NCI-H524 (cell line): ENCODE data around the gene CCNA1.
A peak's percentile ranks its signal among the peaks of the same experiment; 100 is the strongest.

Experiments used
- DNase-seq, 2 experiments: peaks; one replicate each; lab custom pipeline; 2025; lab: John Stamatoyannopoulos, UW

The CCNA1 gene

DNA sequence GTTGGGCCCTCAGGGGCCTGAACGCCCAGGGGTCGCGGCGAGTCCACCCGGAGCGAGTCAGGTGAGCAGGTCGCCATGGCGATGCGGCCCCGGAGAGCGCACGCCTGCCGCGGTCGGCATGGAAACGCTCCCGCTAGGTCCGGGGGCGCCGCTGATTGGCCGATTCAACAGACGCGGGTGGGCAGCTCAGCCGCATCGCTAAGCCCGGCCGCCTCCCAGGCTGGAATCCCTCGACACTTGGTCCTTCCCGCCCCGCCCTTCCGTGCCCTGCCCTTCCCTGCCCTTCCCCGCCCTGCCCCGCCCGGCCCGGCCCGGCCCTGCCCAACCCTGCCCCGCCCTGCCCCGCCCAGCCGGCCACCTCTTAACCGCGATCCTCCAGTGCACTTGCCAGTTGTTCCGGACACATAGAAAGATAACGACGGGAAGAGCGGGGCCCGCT lies at the start of gene CCNA1:
TSS of gene CCNA1 (plus strand) at position 390 of the 439 bp plus-strand sequence. CDS start 562 bp downstream, outside the sequence.
- peak; percentile 79 to 81 for DNase-seq

DNA sequence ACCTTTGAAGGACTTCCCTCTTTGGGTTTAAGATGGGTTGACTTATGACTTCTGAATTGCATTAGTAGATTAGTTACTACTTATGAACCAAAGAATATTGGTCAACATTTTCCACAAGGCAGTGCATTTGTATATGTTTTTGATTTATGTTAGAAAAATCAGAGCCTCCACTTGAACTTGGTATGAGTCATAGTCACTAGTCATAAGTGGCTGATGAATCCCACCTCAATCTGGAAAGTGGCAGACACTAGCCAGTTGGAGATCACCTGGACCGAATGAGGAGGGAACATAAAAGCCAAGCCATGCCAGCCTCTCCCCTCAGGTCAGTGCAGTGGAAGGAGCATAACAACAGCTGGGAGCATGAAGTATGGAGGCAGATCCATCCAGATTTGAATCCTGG lies 46.8 kb upstream of the CCNA1 start:
- DNase-seq = no peak

GRCh38 chr13:36395280-36395679 lies 37.0 kb upstream of the CCNA1 start:
- peak in 1 of 2 experiments; percentile 21 for DNase-seq

DNA sequence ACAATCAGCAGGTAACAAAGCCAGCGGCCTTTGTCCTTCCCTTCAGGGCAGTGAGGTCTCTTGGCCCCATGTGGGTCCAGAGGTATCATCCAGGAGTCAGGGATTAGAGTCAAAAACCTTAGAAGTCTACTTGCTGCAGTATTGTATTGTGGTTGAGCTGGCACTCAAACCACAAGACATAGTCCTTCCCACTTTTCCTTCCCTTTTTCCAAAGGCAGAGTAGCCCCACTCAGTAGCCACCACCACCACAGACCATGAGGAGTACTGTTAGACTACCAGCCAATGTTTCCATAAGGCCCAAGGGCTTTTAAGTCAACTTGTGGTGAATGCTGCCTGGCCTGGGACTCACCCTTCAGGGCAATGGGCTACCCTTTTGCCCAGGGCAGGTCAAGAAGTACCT lies 27.1 kb upstream of the CCNA1 start:
- no peak for DNase-seq

DNA sequence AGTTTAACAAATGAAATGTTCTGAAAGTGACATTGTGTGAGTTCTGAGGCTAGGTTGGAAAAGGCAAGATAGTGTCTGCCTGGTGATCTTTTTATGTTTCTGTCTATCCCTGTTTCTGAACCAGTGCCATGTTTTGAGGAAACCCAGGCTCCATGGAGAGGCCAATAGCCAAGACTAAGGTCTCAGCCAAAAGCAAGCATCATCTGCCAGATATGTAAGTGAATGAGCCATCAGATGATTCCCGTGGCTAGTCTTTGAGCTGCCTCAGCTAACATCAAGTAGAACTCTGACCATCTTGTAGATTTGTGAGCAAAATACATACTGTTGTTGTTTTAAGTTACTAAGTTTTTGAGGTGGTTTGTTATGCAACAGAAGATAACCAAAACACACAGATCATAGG lies 19.6 kb upstream of the CCNA1 start:
- no peak for DNase-seq

- DNase-seq = no peak
Measured at GRCh38 chr13:36413161-36413560, 19.1 kb upstream of the CCNA1 start.

DNA sequence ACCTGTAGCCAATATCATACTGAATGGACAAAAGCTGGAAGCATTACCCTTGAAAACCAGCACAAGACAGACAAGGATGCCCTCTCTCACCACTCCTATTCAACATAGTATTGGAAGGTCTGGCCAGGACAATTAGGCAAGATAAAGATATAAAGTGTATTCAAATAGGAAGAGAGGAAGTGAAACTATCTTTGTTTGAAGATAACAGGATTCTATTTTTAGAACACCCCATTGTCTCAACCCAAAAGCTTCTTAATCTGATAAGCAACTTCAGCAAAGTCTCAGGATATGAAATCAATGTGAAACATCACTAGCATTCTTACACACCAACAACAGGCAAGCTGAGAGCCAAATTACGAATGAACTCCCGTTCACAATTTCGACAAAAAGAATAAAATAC lies 17.8 kb upstream of the CCNA1 start:
- no peak for DNase-seq

DNA sequence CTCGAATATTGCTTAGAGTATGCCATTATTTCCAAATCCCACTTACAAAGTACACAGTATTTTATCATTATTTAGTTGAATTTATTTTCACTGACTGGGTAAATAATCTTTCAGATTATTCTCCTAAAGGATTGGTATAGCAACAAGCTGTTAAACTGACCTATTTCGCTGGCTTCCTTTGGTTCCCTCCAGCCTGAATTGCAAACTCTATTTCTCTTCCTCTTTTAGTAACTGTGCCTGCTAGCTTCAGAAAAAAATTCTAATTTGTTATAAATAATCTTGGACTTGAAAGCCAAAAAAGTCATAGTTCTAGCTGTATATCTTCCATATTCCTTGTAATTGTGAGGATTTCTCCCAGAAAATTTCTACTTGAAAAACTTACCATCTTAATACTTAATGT lies 15.0 kb upstream of the CCNA1 start:
- no peak for DNase-seq

DNA sequence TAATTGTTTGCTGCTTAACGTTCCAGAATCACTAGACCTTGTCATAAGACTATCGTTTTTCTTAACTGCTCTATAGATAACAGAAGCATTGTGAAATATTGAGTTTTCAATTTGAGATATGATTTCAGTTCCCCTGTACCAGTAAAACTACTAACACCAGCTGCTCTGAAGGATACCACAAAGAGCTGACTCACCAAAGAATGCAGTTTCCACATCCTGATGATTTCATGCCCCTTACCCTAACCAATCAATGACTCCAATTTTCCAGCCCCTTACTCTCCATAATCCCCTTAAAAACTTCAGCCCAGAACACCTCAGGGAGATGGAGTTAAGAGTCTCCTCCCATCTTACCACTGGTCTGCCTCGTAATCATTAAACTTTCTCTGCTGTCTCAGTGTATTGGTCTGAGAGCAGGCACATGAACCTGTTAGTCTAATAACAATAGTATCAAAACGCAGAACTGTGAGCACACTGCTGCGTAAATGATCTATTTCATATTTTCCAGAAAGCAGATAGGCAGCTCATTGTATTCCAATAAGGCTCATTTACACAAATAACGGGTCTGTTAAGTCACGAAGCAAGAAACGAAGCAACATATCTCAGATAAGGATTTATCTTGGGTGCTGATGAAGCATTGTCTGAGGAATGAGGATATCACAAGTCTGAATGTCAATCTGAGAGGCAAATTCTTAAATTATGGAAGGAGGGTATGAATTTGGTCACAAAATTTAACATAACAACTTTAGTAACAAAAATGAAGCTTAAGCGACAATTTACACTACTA lies 14.1 kb upstream of the CCNA1 start:
- no peak for DNase-seq

GRCh38 chr13:36420437-36420891 lies 11.8 kb upstream of the CCNA1 start:
- peak; percentile 48 to 74 for DNase-seq

DNA sequence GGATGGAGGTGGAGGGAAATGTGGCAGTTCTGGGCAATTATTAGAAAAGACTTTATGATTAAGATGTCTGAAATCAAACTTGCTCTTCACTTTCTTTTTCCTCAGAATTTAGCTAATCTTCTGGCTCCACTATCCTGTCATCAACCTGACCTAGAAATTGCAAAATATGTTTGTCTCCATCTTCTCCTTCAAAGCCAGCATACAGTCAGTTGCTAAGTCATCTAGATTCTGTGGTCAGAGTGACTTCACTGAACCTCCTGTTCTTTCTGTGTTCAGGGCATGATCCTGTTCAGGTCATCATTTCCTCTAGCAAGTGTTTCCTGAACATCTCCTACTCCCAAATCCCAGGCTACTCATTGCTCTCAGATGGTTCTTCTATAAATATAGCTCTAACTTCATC lies 10.8 kb upstream of the CCNA1 start:
- no peak for DNase-seq

- no peak for DNase-seq
Measured at GRCh38 chr13:36428086-36428485, 4.2 kb upstream of the CCNA1 start.

- DNase-seq = peak; percentile 10 to 26
Measured at GRCh38 chr13:36430247-36431203, 1.8 kb upstream of the CCNA1 start.

GRCh38 chr13:36431204-36432105 lies 840 bp upstream of the CCNA1 start:
- DNase-seq = no peak

- DNase-seq = no peak
Measured at GRCh38 chr13:36436811-36437210, 4.5 kb downstream of the CCNA1 start.

- no peak for DNase-seq
Measured at GRCh38 chr13:36438594-36439483, 6.5 kb downstream of the CCNA1 start.

GRCh38 chr13:36445278-36445677 lies 13.0 kb downstream of the CCNA1 start:
- no peak for DNase-seq

GRCh38 chr13:36445891-36446351 lies 13.6 kb downstream of the CCNA1 start:
- DNase-seq = no peak

DNA sequence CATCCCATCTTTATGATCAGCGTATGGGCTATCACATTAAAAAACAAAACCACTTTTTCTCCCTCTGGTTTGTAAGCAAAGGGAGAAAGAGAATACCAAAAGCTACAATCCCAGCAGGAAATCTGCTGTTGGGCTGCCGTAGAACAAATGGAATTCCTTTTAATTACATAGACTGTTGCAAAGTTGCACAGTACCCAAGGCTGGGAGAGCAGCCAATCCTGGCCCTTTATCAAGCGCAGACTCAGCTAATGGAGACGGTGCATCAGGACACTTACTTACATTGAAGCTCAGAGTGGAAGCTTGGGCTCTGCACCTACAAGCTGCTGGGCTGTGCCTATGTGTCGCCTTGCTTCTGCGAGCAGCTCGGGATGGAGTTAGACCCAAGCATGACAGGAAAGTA lies 15.2 kb downstream of the CCNA1 start:
- DNase-seq = peak in 1 of 2 experiments; percentile 8

DNA sequence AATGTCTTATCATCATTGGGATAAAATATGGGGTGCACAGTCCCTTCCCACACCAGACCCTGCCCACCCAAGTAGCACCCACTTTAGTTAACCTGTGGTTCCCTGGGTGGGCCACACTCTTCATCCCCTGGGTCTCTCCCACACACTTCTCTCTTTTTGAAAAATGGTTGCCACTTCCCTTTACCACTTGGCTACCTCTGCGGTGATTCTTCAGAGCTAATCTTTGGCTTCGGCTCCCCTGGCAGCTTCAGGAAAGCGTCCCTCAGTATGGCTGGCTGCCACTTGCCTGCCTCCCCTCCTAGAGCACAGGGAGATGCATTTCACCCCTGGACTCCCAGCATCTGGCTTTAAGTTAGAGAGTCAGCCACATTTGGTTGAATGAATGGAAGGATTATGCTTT lies 18.2 kb downstream of the CCNA1 start:
- no peak for DNase-seq

DNA sequence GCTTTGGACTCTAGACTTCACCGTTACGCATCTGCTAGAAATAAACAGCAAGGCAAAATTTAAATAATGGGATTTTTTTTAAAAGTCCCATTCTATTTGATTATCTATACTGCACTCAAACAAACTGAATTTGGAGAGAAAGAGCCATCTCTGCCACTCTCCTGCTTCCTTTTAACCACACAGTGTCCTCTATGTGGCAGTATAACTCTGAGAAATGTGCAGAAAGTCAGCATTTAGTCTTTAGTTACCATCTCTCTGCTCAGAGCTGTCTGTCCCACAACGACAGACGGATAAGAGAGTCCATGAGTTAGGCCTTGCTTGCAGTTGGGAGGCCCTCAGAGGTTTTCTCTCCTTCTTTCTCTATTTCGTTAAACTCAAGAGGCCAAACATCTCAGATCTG lies 21.2 kb downstream of the CCNA1 start:
- DNase-seq = peak in 1 of 2 experiments; percentile 19
